Gastrocnemius medialis (tissue), 4 donors: Measurements from ENCODE around the gene PPFIA1.

ENCODE experiments used
- CTCF ChIP-seq, 5 experiments: fragments of 450-650 bp in 3 of 5; fragments of 200-600 bp in 2 of 5; sonication (generic) in 2 of 5; IDR thresholded peaks in 4 of 5; conservative IDR thresholded peaks in 1 of 5; 1 replicate in 4 of 5; 2 replicates in 1 of 5; pipeline ENCODE4 v1.5.1; 2016 to 2019; ENCODE audit warnings: antibody characterized with exemption in 5 of 5, mild to moderate bottlenecking in 3 of 5, moderate library complexity in 3 of 5
- POLR2A ChIP-seq, 2 donors: fragments of 450-650 bp; IDR thresholded peaks; one replicate each; pipeline ENCODE4 v1.6.1; 2017; ENCODE audit warnings: antibody characterized with exemption in 2 of 2, mild to moderate bottlenecking in 2 of 2, moderate library complexity in 2 of 2

- TF ChIP-seq CTCF (IDR thresholded peaks at IDR 0.05 in 4 of 5, conservative IDR thresholded peaks at IDR 0.05 in 1 of 5): no peak
- TF ChIP-seq POLR2A (IDR thresholded peaks at IDR 0.05): no peak
Measured at GRCh38 chr11:70343636-70344035, 73.1 kb downstream of the PPFIA1 start.
